Sigmoid colon (tissue), 7 donors: Measurements from ENCODE around the gene PDE7B. TPM values are rescaled to one million over a fixed set of nuclear protein-coding genes. Genes with fewer than 3 reads are reported as not detected.
"Not testable (repeated sequence)": the region's sequence is repeated elsewhere in the genome, so short reads cannot be mapped to it uniquely, and the experiment has no call there.

ENCODE experiments used
- DNase-seq: peaks from one replicate; pipeline ENCODE4 v3.0.0-alpha.2; 2019
- H3K27ac ChIP-seq, 4 donors: fragments of 200-600 bp; sonication (generic); one replicate each; pipeline ENCODE4 v1.5.1; 2016 to 2019; ENCODE audit warnings: mild to moderate bottlenecking in 1 of 4
- H3K27me3 ChIP-seq, 3 donors: fragments of 200-600 bp; sonication (generic); one replicate each; pipeline ENCODE4 v1.5.1; 2019; ENCODE audit warnings: mild to moderate bottlenecking in 1 of 3
- H3K36me3 ChIP-seq, 4 donors: fragments of 200-600 bp; sonication (generic); one replicate each; pipeline ENCODE4 v1.5.1; 2016 to 2019
- H3K4me1 ChIP-seq, 4 donors: fragments of 200-600 bp; sonication (generic); one replicate each; pipeline ENCODE4 v1.5.1; 2017 to 2019
- H3K4me3 ChIP-seq, 4 donors: fragments of 200-600 bp; sonication (generic); one replicate each; pipeline ENCODE4 v1.5.1; 2017 to 2019; ENCODE audit warnings: mild to moderate bottlenecking in 2 of 4, moderate library complexity in 1 of 4
- H3K9me3 ChIP-seq, 4 donors: fragments of 200-600 bp in 3 of 4; sonication (generic) in 3 of 4; one replicate each; pipeline versions ENCODE4 v1.5.1 to v1.6.1; 2013 to 2019
- EP300 ChIP-seq, 4 donors: sonication (generic); formaldehyde crosslinking; IDR thresholded peaks; one replicate each; pipeline ENCODE4 v1.6.1; 2017; ENCODE audit warnings: antibody characterized with exemption in 4 of 4
- POLR2A ChIP-seq, 2 donors: fragments of 450-650 bp; IDR thresholded peaks; one replicate each; pipeline ENCODE4 v1.6.1; 2016; ENCODE audit warnings: antibody characterized with exemption in 2 of 2, mild to moderate bottlenecking in 2 of 2, moderate library complexity in 2 of 2
- POLR2AphosphoS5 ChIP-seq, 4 donors: sonication (generic); formaldehyde crosslinking; IDR thresholded peaks; one replicate each; pipeline ENCODE4 v1.6.1; 2017; ENCODE audit warnings: antibody characterized with exemption in 4 of 4
- WGBS, 2 donors: extraction: QIAGEN DNeasy Blood & Tissue Kit; methylation state at CpG; one replicate each; pipeline ENCODE4 v1.1.7; 2013; 5-methylcytosine and 5-hydroxymethylcytosine counted together
- intact Hi-C: fragments of 100-400 bp; cut with DNase I; formaldehyde crosslinking; loops from one replicate; pipeline ENCODE4 v1.15.1; 2023
- polyA plus RNA-seq, 3 donors: library from polyadenylated mRNA; stranded (reverse); fragments of 200-250 nt; gene quantifications; one replicate each; pipeline ENCODE4 v1.2.3, GENCODE V29; 2013
- total RNA-seq, 4 donors: library from RNA; depleted of rRNA; stranded (reverse); fragments of >200 nt; gene quantifications; one replicate each; pipeline ENCODE4 v1.1.0, GENCODE V29; 2016
- TF ChIP-seq, protein P1 (sequence below), 4 experiments: fragments of 450-650 bp in 3 of 4; fragments of 200-600 bp in 1 of 4; IDR thresholded peaks; one replicate each; pipeline ENCODE4 v1.5.1; 2016 to 2019; ENCODE audit warnings: antibody characterized with exemption in 4 of 4, mild to moderate bottlenecking in 3 of 4, moderate library complexity in 2 of 4
- donor health status: healthy with polysubstance abuse.
- donor health status: Bipolar disorder and iron deficiency.
- donor health status: healthy.

Gene PDE7B
- total and polyA plus RNA-seq, 7 donors: 1.1 to 10.3 (median 6.3) TPM

DNA sequence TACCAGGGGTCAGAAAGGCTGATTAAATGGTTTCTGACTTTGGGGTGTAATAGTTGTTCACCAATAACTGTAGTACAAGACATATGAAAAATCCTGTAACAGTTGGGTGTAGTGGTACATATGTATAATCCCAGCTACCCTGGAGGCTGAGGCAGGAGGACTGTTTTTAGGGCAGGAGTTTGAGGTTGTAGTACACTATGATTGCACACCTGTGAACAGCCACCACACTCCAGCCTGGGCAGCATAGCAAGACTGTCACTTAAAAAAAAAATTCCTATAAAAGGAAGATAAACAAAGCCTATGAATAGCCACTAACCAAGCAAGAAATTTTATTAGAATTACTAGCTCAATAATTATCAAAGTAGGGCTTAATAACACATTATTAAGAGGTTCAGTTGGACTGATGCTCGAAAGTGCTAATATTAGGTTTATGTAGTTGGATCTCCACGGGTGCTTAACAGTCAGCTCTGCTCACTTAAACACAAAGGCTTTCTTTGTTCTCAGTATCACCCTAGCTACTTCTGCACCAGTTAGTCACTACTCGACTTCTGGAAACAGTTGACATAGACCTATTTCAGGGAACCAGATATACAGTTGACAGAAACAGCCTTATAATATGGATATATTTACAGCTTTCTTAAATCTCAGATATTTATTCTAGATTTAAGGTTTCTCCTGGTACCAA is 285.6 kb downstream of the PDE7B start:
- 15 to 63% methylated on average over 3 of the region's 3 CpGs for WGBS, 2 donors
- Histone ChIP-seq H3K27me3 (no peaks in the 10 kb centered on the region), H3K36me3 (no peaks in the 10 kb centered on the region), H3K9me3 (no peaks in the 10 kb centered on the region), H3K4me1 (no peaks in the 10 kb centered on the region), H3K27ac (no peak overlapping the region), H3K4me3 (no peak overlapping the region)
- intact Hi-C loops: no loop called here
- TF ChIP-seq, protein P1, sequence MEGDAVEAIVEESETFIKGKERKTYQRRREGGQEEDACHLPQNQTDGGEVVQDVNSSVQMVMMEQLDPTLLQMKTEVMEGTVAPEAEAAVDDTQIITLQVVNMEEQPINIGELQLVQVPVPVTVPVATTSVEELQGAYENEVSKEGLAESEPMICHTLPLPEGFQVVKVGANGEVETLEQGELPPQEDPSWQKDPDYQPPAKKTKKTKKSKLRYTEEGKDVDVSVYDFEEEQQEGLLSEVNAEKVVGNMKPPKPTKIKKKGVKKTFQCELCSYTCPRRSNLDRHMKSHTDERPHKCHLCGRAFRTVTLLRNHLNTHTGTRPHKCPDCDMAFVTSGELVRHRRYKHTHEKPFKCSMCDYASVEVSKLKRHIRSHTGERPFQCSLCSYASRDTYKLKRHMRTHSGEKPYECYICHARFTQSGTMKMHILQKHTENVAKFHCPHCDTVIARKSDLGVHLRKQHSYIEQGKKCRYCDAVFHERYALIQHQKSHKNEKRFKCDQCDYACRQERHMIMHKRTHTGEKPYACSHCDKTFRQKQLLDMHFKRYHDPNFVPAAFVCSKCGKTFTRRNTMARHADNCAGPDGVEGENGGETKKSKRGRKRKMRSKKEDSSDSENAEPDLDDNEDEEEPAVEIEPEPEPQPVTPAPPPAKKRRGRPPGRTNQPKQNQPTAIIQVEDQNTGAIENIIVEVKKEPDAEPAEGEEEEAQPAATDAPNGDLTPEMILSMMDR (IDR thresholded peaks at IDR 0.05): no peak
- no peak for TF ChIP-seq POLR2A (IDR thresholded peaks at IDR 0.05)
- TF ChIP-seq EP300 (IDR thresholded peaks at IDR 0.05): no peak
- TF ChIP-seq POLR2AphosphoS5 (IDR thresholded peaks at IDR 0.05): no peak
- DNase-seq: no peak

DNA sequence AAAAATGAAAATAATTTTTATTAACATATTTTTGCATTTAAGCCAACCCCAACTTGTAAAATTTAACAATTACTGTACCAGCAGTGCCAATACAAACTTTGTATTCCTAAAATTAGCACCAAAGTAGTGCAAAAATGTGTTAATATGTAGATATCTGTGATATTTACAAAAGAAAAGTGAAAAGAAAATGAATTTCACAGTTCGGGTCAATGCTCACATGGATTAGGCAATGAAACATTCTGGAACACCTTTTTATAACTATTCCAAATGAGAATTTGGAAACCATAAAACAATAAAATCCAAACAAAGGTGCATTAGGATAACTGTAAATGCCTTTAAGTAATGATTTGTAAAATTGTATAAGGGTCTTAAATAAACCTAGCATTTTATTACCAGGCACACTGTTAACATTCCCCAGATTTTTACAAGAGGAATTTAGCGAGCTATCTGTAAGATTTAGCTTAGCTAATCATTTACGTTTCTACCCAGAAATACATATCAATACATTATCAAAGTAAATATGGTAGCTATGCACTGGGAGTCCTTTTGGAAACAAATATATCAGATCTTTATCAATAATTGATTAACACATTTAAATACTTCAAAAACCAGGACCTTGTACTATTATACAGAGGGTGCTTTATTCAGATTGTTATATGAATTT is 286.4 kb downstream of the PDE7B start:
- intact Hi-C loops: no loop called here
- Histone ChIP-seq H3K9me3 (no peaks in the 10 kb centered on the region), H3K36me3 (no peaks in the 10 kb centered on the region), H3K4me1 (no peaks in the 10 kb centered on the region), H3K27ac (no peak overlapping the region), H3K27me3 (no peaks in the 10 kb centered on the region), H3K4me3 (no peak overlapping the region)
- 23 to 68% methylated on average over 3 of the region's 3 CpGs for WGBS, 2 donors
- no peak for TF ChIP-seq EP300 (IDR thresholded peaks at IDR 0.05)
- TF ChIP-seq, protein P1 (IDR thresholded peaks at IDR 0.05): no peak
- no peak for TF ChIP-seq POLR2A (IDR thresholded peaks at IDR 0.05)
- no peak for TF ChIP-seq POLR2AphosphoS5 (IDR thresholded peaks at IDR 0.05)
- DNase-seq: no peak

DNA sequence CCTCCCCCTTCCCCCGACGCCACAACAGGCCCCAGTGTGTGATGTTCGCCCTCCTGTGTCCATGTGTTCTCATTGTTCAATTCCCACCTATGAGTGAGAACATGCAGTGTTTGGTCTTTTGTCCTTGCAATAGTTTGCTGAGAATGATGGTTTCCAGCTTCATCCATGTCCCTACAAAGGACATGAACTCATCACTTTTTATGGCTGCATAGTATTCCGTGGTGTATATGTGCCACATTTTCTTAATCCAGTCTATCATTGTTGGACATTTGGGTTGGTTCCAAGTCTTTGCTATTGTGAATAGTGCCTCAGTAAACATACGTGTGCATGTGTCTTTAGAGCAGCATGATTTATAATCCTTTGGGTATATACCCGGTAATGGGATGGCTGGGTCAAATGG is 287.6 kb downstream of the PDE7B start:
- DNase-seq, intact Hi-C loops: not testable (repeated sequence)
- 87 to 97% methylated on average over 5 of the region's 6 CpGs for WGBS, 2 donors

DNA sequence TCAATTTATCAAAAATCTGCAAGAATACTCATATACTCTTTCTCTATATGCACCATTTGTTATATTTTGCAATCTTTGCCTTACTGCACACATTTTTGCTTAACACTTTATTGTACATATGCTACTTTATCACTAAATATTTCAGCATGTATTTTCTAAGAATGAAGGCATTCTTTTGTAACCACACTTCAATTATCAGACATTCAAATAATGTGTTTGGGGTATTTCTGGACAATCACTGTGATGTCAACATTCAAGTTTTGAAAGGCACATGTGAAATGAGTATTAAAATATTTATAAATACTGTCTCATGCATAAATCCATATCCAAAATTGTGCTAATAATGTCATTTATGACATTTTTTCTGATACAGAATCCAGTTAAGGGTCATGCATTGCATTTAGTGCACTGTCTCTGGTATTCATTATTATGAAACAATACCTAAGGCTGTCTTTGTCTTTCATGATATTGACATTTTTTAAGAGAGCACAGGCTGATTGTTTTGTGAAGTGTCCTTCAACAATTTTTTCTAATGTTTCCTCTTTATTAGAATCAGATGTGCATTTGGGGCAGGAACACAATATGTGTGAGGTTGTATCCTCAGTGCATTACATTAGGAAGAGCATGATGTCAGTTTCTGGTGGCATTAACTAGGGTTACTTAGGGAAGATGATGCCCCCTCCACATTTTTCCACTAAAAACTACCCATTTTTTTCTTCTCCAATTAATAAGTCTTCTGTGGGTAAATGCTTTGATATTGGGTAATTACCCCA is 292.9 kb downstream of the PDE7B start:
- no peaks in the 10 kb centered on the region for H3K9me3 ChIP-seq
- H3K27me3 ChIP-seq: no peaks in the 10 kb centered on the region
- no peak for DNase-seq
- H3K4me1 ChIP-seq: no peaks in the 10 kb centered on the region
- H3K36me3 ChIP-seq: no peaks in the 10 kb centered on the region
- H3K27ac ChIP-seq: no peak overlapping the region
- TF ChIP-seq POLR2AphosphoS5 (IDR thresholded peaks at IDR 0.05) (no peak), POLR2A (IDR thresholded peaks at IDR 0.05) (no peak), EP300 (IDR thresholded peaks at IDR 0.05) (no peak)
- TF ChIP-seq, protein P1 (IDR thresholded peaks at IDR 0.05): no peak
- no peak overlapping the region for H3K4me3 ChIP-seq
- intact Hi-C loops: no loop called here

More for the DNA sequence above, 287.6 kb downstream of the PDE7B start:
- not testable (repeated sequence) for H3K27me3 ChIP-seq, H3K27ac ChIP-seq, H3K9me3 ChIP-seq, H3K4me1 ChIP-seq, H3K4me3 ChIP-seq, H3K36me3 ChIP-seq

DNA sequence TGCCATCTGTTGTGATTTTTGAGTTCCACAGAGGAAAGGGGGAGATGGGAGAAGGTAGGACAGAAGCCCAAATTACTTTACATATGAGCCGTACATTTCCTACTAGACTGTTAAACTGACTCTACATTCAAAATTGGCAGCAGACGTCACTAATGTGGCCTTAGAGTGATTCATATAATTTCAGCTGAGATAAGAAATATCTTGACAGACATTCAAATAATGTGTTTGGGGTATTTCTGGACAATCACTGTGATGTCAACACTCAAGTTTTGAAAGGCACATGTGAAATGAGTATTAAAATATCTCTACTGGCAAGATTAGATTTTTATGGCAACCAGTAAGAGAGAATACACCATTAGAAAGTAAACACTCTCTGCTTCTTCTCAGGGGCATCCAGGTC is 294.6 kb downstream of the PDE7B start:
- WGBS, 2 donors: 85 to 89% methylated on average over 2 of the region's 2 CpGs
- Histone ChIP-seq H3K9me3 (no peaks in the 10 kb centered on the region), H3K4me3 (no peak overlapping the region), H3K36me3 (no peaks in the 10 kb centered on the region), H3K27ac (no peak overlapping the region), H3K4me1 (no peaks in the 10 kb centered on the region), H3K27me3 (no peaks in the 10 kb centered on the region)
- intact Hi-C loops: no loop called here
- TF ChIP-seq POLR2A (IDR thresholded peaks at IDR 0.05): no peak
- no peak for TF ChIP-seq POLR2AphosphoS5 (IDR thresholded peaks at IDR 0.05)
- TF ChIP-seq EP300 (IDR thresholded peaks at IDR 0.05): no peak
- TF ChIP-seq, protein P1 (IDR thresholded peaks at IDR 0.05): no peak
- no peak for DNase-seq
